Neural progenitor cell (in vitro differentiated cells): ENCODE data around the gene VWA5B2. TPM values are rescaled to one million over a fixed set of nuclear protein-coding genes. Genes with fewer than 3 reads are reported as not detected.

Source experiments
- DNase-seq: peaks from one replicate; pipeline ENCODE4 v3.0.0-alpha.2; 2016; ENCODE audit warnings: low spot score
- H2AFZ ChIP-seq: fragments of 200-600 bp; sonication (generic); replicated peaks from 2 replicates; pipeline ENCODE4 v1.6.1; 2016; ENCODE audit warnings: antibody characterized with exemption
- H3F3A ChIP-seq: fragments of 200-600 bp; sonication (generic); 2 replicates; pipeline ENCODE4 v1.6.1; 2016; ENCODE audit warnings: antibody characterized with exemption, low read depth
- H3K27ac ChIP-seq: fragments of 200-600 bp; sonication (generic); 2 replicates; pipeline ENCODE4 v1.5.1; 2016; ENCODE audit warnings: mild to moderate bottlenecking
- H3K27me3 ChIP-seq: fragments of 200-600 bp; sonication (generic); 2 replicates; pipeline ENCODE4 v1.6.1; 2016; ENCODE audit warnings: mild to moderate bottlenecking, moderate library complexity
- H3K36me3 ChIP-seq: fragments of 200-600 bp; sonication (generic); 2 replicates; pipeline ENCODE4 v1.5.1; 2016
- H3K4me1 ChIP-seq: fragments of 200-600 bp; sonication (generic); 2 replicates; pipeline ENCODE4 v1.6.1; 2016; ENCODE audit warnings: mixed run types
- H3K4me2 ChIP-seq: fragments of 200-600 bp; sonication (generic); 2 replicates; pipeline ENCODE4 v1.6.1; 2016
- H3K4me3 ChIP-seq: fragments of 200-600 bp; sonication (generic); 2 replicates; pipeline ENCODE4 v1.5.1; 2016
- H3K79me2 ChIP-seq: fragments of 200-600 bp; sonication (generic); 2 replicates; pipeline ENCODE4 v1.6.1; 2016; ENCODE audit warnings: low read depth
- H3K9ac ChIP-seq: fragments of 200-600 bp; sonication (generic); 2 replicates; pipeline ENCODE4 v1.6.1; 2016
- H3K9me3 ChIP-seq: fragments of 200-600 bp; sonication (generic); 2 replicates; pipeline ENCODE4 v1.5.1; 2016; ENCODE audit warnings: low read depth
- H4K20me1 ChIP-seq: fragments of 200-600 bp; sonication (generic); 2 replicates; pipeline ENCODE4 v1.6.1; 2016; ENCODE audit warnings: low read depth
- H3K27ac Mint-ChIP-seq: 3 replicates; pipeline ENCODE4 v1.8.0; 2021; ENCODE audit warnings: mixed read lengths
- H3K27me3 Mint-ChIP-seq: 2 replicates; pipeline ENCODE4 v1.8.0; 2022; ENCODE audit warnings: low read depth, mild to moderate bottlenecking, inconsistent platforms, moderate library complexity, mixed read lengths; ENCODE audit not compliant: insufficient read depth
- H3K36me3 Mint-ChIP-seq: 3 replicates; pipeline ENCODE4 v1.8.0; 2021; ENCODE audit warnings: mixed read lengths
- H3K4me1 Mint-ChIP-seq: 3 replicates; pipeline ENCODE4 v1.8.0; 2021; ENCODE audit warnings: mixed read lengths
- H3K4me3 Mint-ChIP-seq: 3 replicates; pipeline ENCODE4 v1.8.0; 2021; ENCODE audit warnings: mild to moderate bottlenecking, moderate library complexity, mixed read lengths
- H3K9me3 Mint-ChIP-seq: 3 replicates; pipeline ENCODE4 v1.8.0; 2020; ENCODE audit warnings: mixed read lengths
- EZH2 ChIP-seq: fragments of 200-600 bp; sonication (generic); IDR thresholded peaks from 2 replicates; pipeline ENCODE4 v1.6.1; 2017; ENCODE audit warnings: antibody characterized with exemption, mild to moderate bottlenecking, moderate library complexity
- EZH2phosphoT487 ChIP-seq: fragments of 200-600 bp; sonication (generic); IDR thresholded peaks from 2 replicates; pipeline ENCODE4 v1.6.1; 2017; ENCODE audit warnings: antibody characterized with exemption
- microRNA counts: library from miRNA; unstranded; fragments of <30 nt; microRNA quantifications from one replicate; lab custom pipeline; 2016
- microRNA-seq: library from miRNA; unstranded; fragments of <30 nt; microRNA quantifications from one replicate; pipeline ENCODE4, GENCODE V29; 2016
- small RNA-seq: library from RNA; depleted of rRNA; stranded (forward); fragments of <200 nt; gene quantifications from one replicate; pipeline ENCODE3, GENCODE V24; 2015
- total RNA-seq: library from RNA; depleted of rRNA; stranded (reverse); fragments of >200 nt; gene quantifications from 2 replicates; pipeline ENCODE4 v1.2.3, GENCODE V29; 2015; ENCODE audit warnings: low replicate concordance
- TF ChIP-seq, protein P1 (sequence below): fragments of 200-600 bp; sonication (generic); IDR thresholded peaks from 2 replicates; pipeline ENCODE4 v1.5.1; 2017; ENCODE audit warnings: antibody characterized with exemption, mild to moderate bottlenecking

Gene VWA5B2
- total RNA-seq, 1 donor from 2014 or later, result not detected

DNA sequence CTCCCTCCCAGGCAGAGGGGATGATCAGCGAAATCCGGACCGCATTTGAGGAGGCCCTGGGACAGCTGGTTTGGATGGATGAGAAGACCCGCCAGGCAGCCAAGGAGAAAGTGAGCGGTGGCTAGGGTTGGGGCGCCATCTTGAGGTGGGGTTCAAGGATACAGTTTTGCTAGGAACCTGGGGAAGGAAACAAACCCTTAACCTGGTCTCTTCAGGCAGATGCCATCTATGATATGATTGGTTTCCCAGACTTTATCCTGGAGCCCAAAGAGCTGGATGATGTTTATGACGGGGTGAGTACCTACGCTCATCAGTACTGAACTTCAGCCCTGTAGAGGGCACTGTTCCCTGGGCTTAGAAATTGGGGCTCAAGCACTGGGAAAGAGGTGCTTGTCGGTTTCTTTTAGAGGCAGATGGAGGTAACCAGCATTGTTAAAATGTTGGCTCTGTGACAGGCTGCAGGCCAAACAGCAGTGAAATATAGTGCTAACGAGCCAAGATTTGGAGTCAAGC is 60.1 kb downstream of the VWA5B2 start:
- no peak overlapping the region for H3K27ac ChIP-seq
- no peaks in the 10 kb centered on the region for H3K9me3 ChIP-seq
- Mint-ChIP-seq H3K9me3 (no peaks in the 10 kb centered on the region), H3K27me3 (peaks cover 11% of the 10 kb centered on the region), H3K4me3 (no peak overlapping the region), H3K4me1 (peaks cover 4% of the 10 kb centered on the region), H3K27ac (no peak overlapping the region), H3K36me3 (no peaks in the 10 kb centered on the region)
- no peak overlapping the region for H3K4me2 ChIP-seq
- H3K36me3 ChIP-seq, result no peaks in the 10 kb centered on the region
- no peaks in the 10 kb centered on the region for H3F3A ChIP-seq
- H2AFZ ChIP-seq, result no peak overlapping the region
- no peak for TF ChIP-seq EZH2phosphoT487
- TF ChIP-seq, protein P1, sequence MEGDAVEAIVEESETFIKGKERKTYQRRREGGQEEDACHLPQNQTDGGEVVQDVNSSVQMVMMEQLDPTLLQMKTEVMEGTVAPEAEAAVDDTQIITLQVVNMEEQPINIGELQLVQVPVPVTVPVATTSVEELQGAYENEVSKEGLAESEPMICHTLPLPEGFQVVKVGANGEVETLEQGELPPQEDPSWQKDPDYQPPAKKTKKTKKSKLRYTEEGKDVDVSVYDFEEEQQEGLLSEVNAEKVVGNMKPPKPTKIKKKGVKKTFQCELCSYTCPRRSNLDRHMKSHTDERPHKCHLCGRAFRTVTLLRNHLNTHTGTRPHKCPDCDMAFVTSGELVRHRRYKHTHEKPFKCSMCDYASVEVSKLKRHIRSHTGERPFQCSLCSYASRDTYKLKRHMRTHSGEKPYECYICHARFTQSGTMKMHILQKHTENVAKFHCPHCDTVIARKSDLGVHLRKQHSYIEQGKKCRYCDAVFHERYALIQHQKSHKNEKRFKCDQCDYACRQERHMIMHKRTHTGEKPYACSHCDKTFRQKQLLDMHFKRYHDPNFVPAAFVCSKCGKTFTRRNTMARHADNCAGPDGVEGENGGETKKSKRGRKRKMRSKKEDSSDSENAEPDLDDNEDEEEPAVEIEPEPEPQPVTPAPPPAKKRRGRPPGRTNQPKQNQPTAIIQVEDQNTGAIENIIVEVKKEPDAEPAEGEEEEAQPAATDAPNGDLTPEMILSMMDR, result peak; percentile 71
- DNase-seq, result peak; percentile 77
- H3K79me2 ChIP-seq, result no peaks in the 10 kb centered on the region
- H4K20me1 ChIP-seq, result no peaks in the 10 kb centered on the region
- no peak overlapping the region for H3K4me3 ChIP-seq
- no peak overlapping the region for H3K9ac ChIP-seq
- H3K4me1 ChIP-seq, result no peaks in the 10 kb centered on the region
- peaks cover 6% of the 10 kb centered on the region for H3K27me3 ChIP-seq

DNA sequence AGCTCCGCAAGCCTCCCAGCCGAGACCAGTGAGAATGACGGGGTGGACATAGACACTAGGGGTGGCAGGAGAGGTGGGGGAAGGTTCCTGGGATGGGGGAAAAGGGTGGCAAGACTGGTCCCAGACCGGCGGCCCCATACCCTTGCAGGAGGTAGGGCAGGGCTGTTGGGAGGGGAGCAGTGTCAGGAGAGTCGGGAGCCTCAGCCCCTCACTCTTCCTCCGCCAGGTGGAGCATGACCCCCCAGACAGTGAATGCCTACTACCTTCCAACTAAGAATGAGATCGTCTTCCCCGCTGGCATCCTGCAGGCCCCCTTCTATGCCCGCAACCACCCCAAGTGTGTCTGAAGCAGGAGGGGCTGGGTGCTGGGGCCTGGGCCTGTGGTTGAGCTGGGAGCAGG is 60.9 kb downstream of the VWA5B2 start:
- Histone ChIP-seq H3K36me3 (no peaks in the 10 kb centered on the region), H3K4me3 (no peak overlapping the region), H3K4me2 (no peak overlapping the region), H2AFZ (no peak overlapping the region), H3K9ac (no peak overlapping the region), H3K9me3 (no peaks in the 10 kb centered on the region), H3K27me3 (peaks cover 6% of the 10 kb centered on the region), H3K4me1 (no peaks in the 10 kb centered on the region), H4K20me1 (no peaks in the 10 kb centered on the region), H3K79me2 (no peaks in the 10 kb centered on the region), H3F3A (no peaks in the 10 kb centered on the region), H3K27ac (no peak overlapping the region)
- no peaks in the 10 kb centered on the region for H3K9me3 Mint-ChIP-seq
- H3K36me3 Mint-ChIP-seq, result no peaks in the 10 kb centered on the region
- peaks cover 11% of the 10 kb centered on the region for H3K27me3 Mint-ChIP-seq
- no peaks in the 10 kb centered on the region for H3K4me1 Mint-ChIP-seq
- H3K4me3 Mint-ChIP-seq, result no peak overlapping the region
- no peak overlapping the region for H3K27ac Mint-ChIP-seq
- no peak for TF ChIP-seq EZH2phosphoT487
- no peak for TF ChIP-seq EZH2
- DNase-seq, result no peak

DNA sequence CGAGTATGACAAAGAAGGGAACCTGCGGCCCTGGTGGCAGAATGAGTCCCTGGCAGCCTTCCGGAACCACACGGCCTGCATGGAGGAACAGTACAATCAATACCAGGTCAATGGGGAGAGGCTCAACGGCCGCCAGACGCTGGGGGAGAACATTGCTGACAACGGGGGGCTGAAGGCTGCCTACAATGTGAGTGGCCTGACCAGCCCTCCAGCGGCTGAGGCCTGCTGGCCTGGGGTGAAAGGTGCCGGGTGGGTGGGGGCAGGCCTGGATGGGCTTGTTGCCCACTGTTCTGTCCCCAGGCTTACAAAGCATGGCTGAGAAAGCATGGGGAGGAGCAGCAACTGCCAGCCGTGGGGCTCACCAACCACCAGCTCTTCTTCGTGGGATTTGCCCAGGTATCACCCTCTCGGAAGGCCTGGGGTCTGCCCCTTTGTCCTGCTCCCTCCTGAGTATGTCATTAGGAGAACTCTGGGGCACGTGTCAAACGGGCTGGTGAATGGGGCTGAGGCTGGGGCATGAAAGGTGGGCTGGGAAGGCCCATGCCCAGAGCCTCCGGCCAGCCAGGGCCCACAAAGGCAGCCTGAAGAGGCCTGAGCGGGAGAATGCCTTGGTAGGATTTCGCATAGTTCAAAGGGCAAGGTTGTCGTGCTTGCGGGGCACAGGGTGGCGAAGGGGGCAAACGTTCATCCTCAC is 61.8 kb downstream of the VWA5B2 start:
- Mint-ChIP-seq H3K9me3 (no peaks in the 10 kb centered on the region), H3K36me3 (no peaks in the 10 kb centered on the region), H3K4me1 (no peaks in the 10 kb centered on the region), H3K4me3 (no peak overlapping the region), H3K27ac (no peak overlapping the region), H3K27me3 (peaks cover 11% of the 10 kb centered on the region)
- no peak overlapping the region for H3K4me2 ChIP-seq
- H4K20me1 ChIP-seq, result no peaks in the 10 kb centered on the region
- H2AFZ ChIP-seq, result no peak overlapping the region
- H3K4me3 ChIP-seq, result no peak overlapping the region
- DNase-seq, result no peak
- H3K27me3 ChIP-seq, result peaks cover 6% of the 10 kb centered on the region
- TF ChIP-seq EZH2phosphoT487 (no peak), EZH2 (no peak)
- TF ChIP-seq, protein P1, result no peak
- H3K9me3 ChIP-seq, result no peaks in the 10 kb centered on the region
- no peaks in the 10 kb centered on the region for H3K79me2 ChIP-seq
- H3K9ac ChIP-seq, result no peak overlapping the region
- H3K27ac ChIP-seq, result no peak overlapping the region
- no peaks in the 10 kb centered on the region for H3K36me3 ChIP-seq
- no peaks in the 10 kb centered on the region for H3F3A ChIP-seq
- H3K4me1 ChIP-seq, result no peaks in the 10 kb centered on the region

MicroRNAs within 50 kb of the gene (microRNA counts, 767-probe panel; counts per million panel counts)
- microRNA hsa-miR-1224-3p (lab: Ali Mortazavi, UCI) (460 counts per million, percentile 90 among the panel's probes with 10 or more counts), microRNA hsa-miR-1224-5p (lab: Ali Mortazavi, UCI) (460 counts per million, percentile 90 among the panel's probes with 10 or more counts)

Small RNA genes lying within 50 kb of the gene (microRNA-seq; reads per million reads assigned to microRNA genes)
- gene MIR1224, result not detected

Small RNA genes lying within 50 kb of the gene (small RNA-seq; reads per million reads assigned to genes)
- gene MIR1224, result not detected

Other genes starting within 250 kb of the VWA5B2 start
- 34.0 and 38.7 TPM in 2 replicates for gene ABCC5, start 211.7 kb upstream of the VWA5B2 start, total RNA-seq
- gene HTR3D, start 197.8 kb upstream of the VWA5B2 start, total RNA-seq, result not detected in 2 replicates
- gene HTR3C, start 176.5 kb upstream of the VWA5B2 start, total RNA-seq, result not detected in 2 replicates
- not detected in 2 replicates for gene HTR3E, start 132.5 kb upstream of the VWA5B2 start, total RNA-seq
- gene EIF2B5, start 94.2 kb upstream of the VWA5B2 start, total RNA-seq, result 36.4 and 69.1 TPM in 2 replicates
- 29.8 and 59.2 TPM in 2 replicates for gene DVL3, start 74.2 kb upstream of the VWA5B2 start, total RNA-seq
- gene AP2M1, start 54.7 kb upstream of the VWA5B2 start, total RNA-seq, result 309 and 335 TPM in 2 replicates
- gene ABCF3, start 43.4 kb upstream of the VWA5B2 start, total RNA-seq, result 22.0 and 30.4 TPM in 2 replicates
- gene ALG3, start 19.4 kb downstream of the VWA5B2 start, total RNA-seq, result 23.7 and 39.1 TPM in 2 replicates
- 3.7 and 6.0 TPM in 2 replicates for gene EEF1AKMT4, start 20.1 kb downstream of the VWA5B2 start, total RNA-seq
- gene CAMK2N2, start 32.0 kb downstream of the VWA5B2 start, total RNA-seq, result 0.71 TPM in 1 of 2 replicates, not detected in the other
- 0.15 TPM in 1 of 2 replicates, not detected in the other for gene ECE2, start 46.4 kb downstream of the VWA5B2 start, total RNA-seq
- gene PSMD2, start 69.7 kb downstream of the VWA5B2 start, total RNA-seq, result 234 and 476 TPM in 2 replicates
- 137 and 207 TPM in 2 replicates for gene EIF4G1, start 85.0 kb downstream of the VWA5B2 start, total RNA-seq
- gene FAM131A, start 108.0 kb downstream of the VWA5B2 start, total RNA-seq, result 17.2 and 37.7 TPM in 2 replicates
- gene CLCN2, start 132.0 kb downstream of the VWA5B2 start, total RNA-seq, result 16.5 and 38.2 TPM in 2 replicates
- gene POLR2H, start 132.1 kb downstream of the VWA5B2 start, total RNA-seq, result 128 and 173 TPM in 2 replicates
- 0.31 and 2.3 TPM in 2 replicates for gene THPO, start 148.6 kb downstream of the VWA5B2 start, total RNA-seq
- 2.3 and 6.8 TPM in 2 replicates for gene CHRD, start 150.5 kb downstream of the VWA5B2 start, total RNA-seq